Measurements from ENCODE around the gene EPS8L3.
A peak's percentile ranks its signal among the peaks of the same experiment; 100 is the strongest.
"Not testable (repeated sequence)": the region's sequence is repeated elsewhere in the genome, so short reads cannot be mapped to it uniquely, and the experiment has no call there.

The EPS8L3 gene

DNA sequence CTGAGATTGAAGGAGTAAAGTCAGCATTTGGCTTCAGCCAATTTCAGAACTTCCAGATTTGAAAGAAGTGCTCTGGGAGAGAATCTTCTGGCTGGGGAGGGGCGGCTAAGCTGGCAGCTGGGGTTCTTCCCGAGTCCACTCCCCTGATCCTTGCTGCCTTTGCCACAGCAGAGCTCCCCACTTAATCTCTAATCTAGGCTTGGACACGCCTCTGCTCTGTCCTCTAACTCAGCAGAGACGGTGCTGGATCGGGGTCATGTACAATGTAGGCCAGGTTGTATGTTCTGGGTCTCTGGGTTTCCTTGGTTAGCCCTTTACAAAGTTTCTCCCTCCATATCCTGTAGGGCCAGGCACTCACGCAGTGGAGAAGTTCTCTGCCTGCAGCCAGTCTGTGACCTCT, 12.8 kb downstream of the EPS8L3 start:
- Histone ChIP-seq H3K4me3 (no peak overlapping the region), H3K27ac (no peak overlapping the region)

DNA sequence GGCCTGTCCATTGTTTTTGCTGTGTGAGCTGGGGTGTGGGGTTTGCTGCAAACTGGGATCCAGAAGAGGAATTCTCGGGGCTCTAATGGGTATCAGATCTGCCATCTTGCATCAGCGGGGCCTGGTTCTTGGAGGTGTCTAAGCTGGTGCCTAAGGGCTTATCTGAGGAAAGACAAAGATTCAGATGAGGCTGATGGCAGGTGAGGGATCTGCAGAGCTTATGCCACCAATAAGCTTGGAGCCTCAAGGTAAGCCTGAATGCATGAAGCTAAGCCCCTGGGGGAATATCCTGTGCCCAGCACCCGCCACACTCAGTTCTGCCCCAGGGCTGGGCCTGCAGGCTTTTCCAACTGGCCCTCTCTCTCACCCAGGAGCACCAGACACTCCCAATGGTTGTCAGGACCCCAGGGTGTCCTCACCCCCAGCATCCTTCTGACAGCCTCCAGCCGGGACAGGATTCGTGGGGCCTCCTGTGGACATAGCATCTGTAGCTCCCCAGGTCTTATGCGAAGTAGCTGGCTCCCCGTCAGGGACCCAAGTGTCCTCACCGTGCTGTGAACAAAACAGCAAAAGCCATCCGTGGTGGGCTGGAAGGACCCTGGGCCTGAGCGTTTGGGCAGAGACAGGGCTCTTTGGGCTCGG, 13.4 kb downstream of the EPS8L3 start:
- Histone ChIP-seq H3K27ac (no peak overlapping the region), H3K4me3 (no peak overlapping the region)

DNA sequence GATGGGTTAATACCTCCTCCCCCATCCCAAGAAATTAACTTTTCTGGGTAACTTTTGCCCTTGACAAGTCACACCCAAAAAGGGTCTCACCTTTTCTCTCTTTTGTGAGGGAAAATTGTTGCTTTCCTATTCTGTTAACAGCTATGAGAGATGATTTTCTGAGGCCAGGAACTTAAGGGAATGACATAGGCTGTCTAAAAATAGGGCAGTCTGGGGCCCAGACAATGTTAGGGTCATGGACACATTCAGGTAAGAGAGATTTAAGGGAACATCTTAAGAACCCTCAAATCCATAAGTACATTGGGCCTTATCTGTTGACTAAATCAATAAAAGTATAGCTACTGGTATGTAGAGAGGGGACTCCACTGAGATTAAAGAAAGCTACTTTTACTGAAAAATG, 14.5 kb downstream of the EPS8L3 start:
- H3K27ac ChIP-seq, result no peak overlapping the region
- no peak overlapping the region for H3K4me3 ChIP-seq

DNA sequence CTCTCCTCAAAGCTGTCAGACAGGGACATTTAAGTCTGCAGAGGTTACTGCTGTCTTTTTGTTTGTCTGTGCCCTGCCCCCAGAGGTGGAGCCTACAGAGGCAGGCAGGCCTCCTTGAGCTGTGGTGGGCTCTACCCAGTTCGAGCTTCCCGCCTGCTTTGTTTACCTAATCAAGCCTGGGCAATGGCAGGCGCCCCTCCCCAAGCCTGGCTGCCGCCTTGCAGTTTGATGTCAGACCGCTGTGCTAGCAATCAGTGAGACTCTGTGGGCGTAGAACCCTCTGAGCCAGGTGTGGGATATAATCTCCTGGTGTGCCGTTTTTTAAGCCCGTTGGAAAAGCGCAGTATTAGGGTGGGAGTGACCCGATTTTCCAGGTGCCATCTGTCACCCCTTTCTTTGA, 15.4 kb downstream of the EPS8L3 start:
- H3K4me3 ChIP-seq, H3K27ac ChIP-seq: not testable (repeated sequence)

DNA sequence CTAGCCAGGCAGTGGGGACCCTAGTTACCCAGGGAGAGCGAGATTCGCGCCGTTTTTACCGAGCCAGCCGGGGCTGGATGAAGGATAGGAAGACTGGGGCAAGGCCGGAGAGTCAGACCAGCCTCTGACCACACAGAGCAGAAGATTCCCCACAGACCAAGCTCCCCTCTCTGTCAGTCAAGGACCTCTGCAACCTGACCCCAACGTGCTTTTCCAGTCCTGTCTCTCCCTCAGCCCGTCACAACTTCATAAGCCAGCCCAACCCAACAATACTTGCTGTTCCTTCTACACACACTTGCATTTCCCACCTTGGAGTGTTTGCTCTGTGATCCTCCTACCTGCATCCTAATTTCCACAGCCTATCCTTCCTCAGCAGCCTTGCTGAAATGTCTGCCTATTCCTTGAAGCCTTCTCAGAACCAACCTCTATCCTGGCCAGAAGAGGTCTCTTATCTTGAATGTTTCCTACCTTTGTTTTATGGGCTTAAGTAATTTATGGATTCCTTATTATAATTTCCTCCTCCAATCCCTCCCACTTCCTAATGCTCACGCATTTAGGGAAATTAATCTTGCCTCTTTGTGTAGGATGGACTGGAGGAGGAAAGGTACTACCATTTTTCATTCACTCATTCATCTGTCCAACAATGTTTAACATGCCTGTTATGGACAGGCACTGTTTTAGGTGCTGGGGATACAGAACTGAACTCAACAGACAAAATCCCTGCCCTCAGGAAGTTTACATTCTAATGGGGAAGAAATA, 22.9 kb downstream of the EPS8L3 start, which contains the start of gene GSTM3:
TSS of gene GSTM3 (minus strand) at position 424 of the 759 bp plus-strand sequence. CDS start 751 bp downstream, outside the sequence.
- H3K27ac ChIP-seq, result peak within 1 kb of the TSS in 16 of 21 experiments; percentile 5 to 81 (median 58)

DNA sequence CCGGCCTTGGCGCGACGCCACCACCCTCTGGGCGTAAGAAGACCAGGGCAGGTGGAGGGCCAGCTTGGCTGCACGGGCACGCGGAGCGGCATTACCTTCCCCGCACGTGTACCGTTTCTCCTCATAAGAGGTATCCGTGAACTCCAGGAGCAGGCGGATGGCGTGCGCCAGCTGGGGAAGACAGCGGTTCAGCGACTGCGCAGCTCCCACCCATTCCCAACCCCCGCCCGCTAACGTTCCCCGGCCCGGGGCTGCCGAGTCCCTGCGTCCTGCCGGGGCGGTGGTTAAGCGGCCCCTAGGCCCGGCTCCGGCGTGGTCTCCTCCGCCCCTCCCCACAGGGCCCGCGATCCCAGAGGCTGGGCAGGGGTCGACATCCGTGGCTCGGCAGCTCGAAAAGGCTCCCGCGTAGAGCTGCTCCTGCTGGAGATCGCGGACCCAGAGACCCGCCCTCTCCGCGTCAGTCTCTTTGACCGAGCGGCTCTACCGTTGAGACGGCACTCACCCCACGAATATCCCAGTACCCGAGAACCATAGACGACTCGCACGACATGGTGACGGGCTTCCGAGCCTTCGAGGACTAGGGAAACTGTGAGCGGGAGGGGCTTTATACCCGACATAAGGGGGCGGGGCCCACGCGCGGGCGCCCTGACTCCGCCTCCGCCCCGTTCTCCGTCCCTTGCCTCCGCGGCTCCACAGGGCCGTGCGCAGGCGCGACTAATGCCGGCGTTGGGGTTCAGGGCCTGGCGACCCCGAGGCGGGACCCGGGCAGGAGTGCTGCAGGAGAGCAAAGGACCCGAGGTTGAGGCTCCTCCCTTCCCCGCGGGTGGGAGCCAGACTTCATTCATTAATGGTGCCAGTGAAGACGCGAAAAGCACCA, 23.7 kb downstream of the EPS8L3 start:
- H3K27ac ChIP-seq, result peak overlapping the region in 16 of 21 experiments; percentile 5 to 81 (median 58)
- H3K4me3 ChIP-seq, result peak overlapping the region; percentile 42 to 70 (median 52)

More for the DNA sequence above, 22.9 kb downstream of the EPS8L3 start, which contains the start of gene GSTM3:
- H3K4me3 ChIP-seq, result peak within 1 kb of the TSS; percentile 42 to 70 (median 52)

DNA sequence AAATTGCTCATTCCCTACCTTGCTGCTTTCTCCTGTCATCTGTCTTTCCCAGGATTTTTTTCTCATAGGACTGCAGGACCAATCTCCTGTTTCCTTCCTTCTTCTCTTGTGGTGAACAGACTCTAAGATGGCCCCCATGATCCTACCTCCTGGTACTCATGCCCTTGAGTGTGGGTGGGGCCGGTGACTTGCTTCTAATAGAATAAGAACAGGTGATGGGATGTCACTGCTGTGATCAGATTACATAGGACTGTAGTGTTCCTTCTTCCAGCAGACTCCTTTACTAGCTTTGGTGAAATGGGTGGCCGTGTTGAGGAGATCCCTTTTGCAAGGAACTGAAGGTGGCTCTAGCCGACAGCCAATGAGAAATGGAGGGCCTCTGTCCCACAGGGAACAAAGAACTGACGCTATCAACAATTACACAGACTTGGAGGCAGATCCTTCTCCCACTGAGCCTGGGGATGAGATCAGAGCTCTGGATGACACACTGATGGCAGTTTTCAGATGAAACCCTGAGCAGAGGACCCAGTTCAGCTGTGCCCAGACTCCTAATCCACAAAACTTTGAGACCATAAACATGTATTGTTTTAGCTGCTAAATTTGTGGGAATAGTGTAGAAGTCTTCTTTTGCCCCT, 30.4 kb downstream of the EPS8L3 start:
- H3K27ac ChIP-seq, result no peak overlapping the region
- no peak overlapping the region for H3K4me3 ChIP-seq

DNA sequence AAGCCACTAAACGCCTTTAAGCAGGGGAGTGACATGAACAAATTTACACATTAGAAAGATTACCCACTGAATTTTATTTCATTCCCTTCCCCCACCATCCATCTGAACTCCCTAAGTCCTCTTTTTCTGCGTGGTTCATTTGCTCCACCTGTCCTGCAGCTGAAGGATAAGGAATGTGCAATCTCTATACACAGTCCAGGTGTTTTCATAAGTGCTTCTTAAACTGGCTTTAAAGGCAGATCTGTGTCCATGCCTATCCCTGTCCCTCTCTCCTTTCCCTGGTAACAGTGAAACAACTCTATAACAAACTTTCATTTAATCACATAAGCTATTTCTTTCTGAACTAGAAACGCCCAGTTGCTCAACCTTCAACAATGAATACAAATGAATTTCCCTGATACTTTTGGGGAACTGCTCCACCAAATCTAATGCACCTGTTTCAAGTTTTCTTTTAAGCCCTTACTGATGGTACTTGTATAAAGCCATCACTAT, 31.3 kb downstream of the EPS8L3 start:
- Histone ChIP-seq H3K27ac (no peak overlapping the region), H3K4me3 (no peak overlapping the region)

DNA sequence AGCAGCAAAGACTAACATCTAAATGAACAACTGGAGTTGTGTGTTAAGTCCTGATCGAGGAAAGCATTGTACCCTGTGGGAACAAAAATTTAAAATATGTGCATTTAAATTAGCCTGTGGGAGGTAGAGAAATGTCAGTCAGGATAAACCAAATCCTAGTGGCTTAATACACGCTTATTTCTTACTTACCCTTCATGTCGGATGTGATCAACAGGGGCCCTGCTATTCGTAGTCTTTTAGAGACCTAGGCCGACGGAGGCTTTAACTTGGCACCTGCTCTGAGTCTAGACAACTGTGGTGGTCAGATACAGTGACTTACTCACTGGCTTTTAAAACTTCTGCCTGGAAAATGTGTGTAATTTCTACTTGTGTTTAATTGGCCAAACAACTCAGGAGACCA, 33.1 kb downstream of the EPS8L3 start:
- H3K27ac ChIP-seq, result no peak overlapping the region
- H3K4me3 ChIP-seq, result no peak overlapping the region

DNA sequence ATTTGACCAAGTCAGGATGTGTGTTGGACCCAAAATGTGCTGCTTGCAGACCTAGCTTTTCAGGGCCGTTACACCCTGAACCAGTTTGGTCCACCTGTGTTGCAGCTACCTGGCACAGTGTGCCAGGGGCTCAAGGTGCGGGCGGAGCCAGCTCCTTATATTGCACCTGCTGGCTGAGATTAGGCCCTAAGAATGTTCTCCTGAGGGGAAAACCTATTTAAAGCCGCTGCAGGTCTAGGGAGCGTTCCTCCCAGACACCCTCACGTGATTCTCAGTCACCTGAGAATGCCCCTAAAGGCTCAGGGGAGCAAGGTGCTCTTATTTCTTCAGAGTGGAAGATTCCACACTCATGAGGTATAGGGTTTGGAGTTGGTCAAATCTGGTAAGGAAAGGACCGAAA, 34.9 kb downstream of the EPS8L3 start:
- Histone ChIP-seq H3K4me3 (no peak overlapping the region), H3K27ac (no peak overlapping the region)

DNA sequence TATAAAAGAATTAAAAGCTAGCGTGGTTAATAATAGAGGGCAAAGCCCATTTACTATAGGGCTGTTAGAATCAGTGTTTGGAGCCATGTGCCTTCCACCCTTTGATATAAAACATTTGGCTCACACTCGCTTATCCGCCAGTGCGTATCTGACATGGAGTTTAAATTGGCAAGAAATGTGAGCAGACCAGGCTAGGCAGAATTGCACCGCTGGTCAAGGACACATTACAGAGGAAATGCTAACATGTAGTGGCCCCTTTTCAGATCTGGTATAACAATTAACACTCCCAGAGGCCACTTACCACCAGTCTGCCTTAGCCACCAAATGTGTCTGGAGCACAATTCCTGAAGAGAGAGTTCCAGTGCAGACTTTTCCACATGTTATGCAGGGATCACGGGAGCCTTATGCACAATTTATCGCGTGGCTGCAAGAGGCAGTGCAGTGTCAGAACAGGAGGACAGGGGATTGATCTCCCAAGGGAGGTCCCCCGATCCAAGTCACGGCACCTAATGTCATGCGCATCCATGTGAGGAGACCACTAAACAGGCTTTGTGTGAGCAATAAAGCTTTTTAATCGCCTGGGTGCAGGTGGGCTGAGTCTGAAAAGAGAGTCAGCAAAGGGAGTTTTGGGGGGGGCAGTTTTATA, 36.9 kb downstream of the EPS8L3 start:
- no peak overlapping the region for H3K27ac ChIP-seq
- H3K4me3 ChIP-seq, result no peak overlapping the region

DNA sequence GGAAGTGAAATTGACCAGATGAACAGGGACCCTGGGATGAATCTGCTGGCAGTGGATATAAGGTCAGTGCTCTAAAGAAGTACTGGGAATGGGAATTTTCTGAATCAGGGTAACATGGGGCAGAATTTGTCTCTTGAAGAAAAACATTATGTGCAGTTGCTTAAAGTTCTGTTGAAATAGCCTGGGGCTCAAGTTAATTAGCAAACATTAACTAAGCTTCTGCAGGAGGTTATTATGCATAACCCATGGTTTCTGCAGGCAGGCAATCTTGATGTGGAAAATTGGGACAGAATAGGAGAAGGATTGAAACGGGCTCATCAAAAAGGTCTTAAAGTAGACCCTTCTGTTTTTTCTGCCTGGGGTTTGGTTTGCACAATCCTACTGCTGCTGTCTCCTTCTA, 37.7 kb downstream of the EPS8L3 start:
- H3K27ac ChIP-seq, result peak overlapping the region in 1 of 21 experiments; percentile 11
- H3K4me3 ChIP-seq, result no peak overlapping the region

DNA sequence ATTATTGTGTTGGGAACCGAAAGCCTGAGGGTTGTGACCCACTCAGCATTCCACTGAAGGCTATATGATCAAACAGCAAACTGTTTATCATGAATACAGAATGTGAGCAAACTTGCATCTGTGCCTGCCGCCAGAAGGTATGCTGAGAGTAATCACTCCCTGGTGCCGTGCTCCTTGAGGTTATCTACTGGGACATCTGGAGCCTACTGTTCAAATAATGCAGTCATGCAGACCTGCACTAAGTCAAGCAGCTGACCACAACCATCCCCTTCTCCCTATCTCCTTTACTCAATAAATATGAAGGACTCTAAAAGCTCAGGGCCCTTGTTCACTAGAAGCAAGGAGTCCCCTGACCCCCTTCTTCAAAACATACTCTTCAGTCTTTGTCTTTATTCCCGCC, 38.2 kb downstream of the EPS8L3 start:
- Histone ChIP-seq H3K27ac (peak overlapping the region in 1 of 21 experiments; percentile 11), H3K4me3 (no peak overlapping the region)

DNA sequence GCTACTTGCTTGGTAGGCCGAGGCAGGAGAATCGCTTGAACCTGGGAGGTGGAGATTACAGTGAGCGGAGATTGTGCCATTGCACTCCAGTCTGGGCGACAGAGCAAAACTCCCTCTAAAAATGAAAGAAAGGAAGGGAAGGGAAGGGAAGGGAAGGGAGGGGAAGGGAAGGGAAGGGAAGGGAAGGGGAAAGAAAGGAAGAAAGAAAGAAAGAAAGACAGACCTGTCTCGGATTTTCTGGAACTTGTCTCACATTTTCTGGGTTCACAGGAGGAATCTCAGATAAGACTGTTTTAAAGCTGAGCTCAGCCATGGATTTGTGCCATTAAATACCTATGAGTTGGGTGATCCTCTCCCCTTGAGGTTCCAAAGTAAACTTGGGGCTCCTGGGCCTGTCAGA, 38.8 kb downstream of the EPS8L3 start:
- Histone ChIP-seq H3K4me3 (no peak overlapping the region), H3K27ac (no peak overlapping the region)

DNA sequence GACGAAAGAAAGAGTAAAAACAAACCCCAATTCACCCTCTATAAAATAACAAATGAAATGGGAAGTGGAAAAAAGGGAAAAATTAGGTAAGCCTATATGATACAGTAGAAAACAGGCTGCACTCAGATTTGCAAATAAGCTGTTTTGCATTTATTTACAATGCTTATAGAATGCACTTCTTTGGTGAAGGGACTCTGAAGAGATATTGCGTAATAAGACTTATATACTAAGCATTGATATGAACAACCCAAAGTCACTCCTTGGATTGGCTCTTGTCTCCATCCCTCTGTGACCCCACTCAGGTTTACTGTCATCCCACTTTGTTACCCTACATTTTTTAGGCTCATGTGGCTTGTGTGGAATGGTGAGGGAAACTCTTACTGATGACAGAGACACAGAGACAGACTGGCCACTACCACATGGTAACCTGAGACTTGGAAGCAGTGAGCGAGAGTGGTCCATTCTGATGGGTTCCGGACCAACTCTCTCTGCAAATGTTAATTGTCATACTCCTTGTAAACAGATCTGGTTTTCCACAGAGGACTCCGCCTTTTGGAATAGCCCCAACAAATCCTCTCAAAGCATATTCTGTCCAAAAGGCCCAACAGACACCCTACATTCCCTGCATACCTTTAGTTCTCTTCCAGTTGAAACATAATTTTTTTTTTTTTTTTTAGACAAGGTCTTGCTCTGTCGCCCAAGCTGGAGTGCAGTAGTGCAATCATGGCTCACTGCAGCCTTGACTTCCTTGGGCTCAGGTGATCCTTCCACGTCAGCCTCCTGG, 40.6 kb downstream of the EPS8L3 start:
- Histone ChIP-seq H3K27ac (no peak overlapping the region), H3K4me3 (no peak overlapping the region)

DNA sequence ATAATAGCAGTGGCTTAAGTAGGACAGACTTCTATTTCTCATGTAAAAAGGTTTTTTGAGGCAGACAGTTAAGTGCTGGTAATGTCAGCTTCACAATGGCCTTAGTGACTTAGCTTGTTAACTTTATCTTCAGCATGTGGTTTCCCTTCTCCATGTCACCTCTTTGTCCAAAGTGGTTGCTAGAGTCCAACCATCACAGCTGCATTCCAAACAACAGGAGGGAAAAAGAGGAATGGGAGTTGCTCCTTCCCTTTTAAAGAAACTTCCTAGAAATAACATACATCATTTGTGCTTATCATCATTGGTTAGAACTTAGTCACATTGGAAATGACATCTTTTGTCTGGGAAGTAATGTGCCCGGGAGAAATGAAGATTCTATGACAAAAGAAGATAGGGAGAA, 41.8 kb downstream of the EPS8L3 start:
- Histone ChIP-seq H3K4me3 (no peak overlapping the region), H3K27ac (no peak overlapping the region)

DNA sequence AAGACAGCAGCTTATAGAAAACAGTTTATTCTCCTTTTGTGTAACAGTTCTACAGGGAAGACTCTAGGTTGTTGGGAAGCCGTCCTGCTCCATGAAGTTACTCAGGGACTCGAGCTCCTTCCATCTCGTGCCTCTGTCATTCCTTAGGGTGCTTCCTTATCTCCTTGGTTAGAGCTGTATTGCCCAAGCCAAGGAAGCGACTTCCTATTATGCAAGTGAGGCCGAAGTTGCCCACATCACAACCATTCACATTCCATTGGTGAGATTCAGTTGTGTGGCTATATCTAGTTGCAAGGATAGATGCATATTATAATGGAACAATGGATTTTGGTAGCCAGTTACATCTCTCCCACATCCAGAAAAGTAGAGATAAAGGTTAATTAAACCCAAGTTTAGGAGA, 42.7 kb downstream of the EPS8L3 start:
- Histone ChIP-seq H3K4me3 (no peak overlapping the region), H3K27ac (no peak overlapping the region)

DNA sequence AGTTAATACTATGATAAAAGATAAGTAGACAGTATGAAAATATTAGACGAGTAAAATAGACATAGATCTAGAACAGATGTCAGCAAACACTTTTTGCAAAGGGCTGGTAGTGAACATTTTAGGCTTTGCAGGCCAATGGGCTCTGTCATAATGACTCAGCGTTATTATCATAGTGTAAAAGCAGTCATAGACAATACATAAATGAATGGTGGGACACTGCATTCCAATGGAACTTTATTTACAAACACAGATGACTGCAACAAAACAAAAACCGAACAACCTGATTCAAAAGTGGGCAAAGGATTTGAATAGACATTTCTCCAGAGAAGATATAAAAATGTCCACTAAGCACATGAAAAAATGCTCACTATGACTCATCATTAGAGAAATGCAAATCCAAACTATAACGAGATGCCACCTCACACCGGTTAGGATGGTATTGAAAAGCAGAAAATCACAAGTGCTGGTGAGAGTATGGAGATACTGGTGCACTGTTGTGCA, 44.3 kb downstream of the EPS8L3 start:
- no peak overlapping the region for H3K27ac ChIP-seq
- H3K4me3 ChIP-seq, result no peak overlapping the region

Data from skin epidermis (tissue), 12 donors.